ENCODE results near the gene HYI. TPM values are rescaled to one million over a fixed set of nuclear protein-coding genes. Genes with fewer than 3 reads are reported as not detected.
"Not testable (repeated sequence)": the region's sequence is repeated elsewhere in the genome, so short reads cannot be mapped to it uniquely, and the experiment has no call there.

The HYI gene
- total RNA-seq, 2 donors from 2014 or later = 34.4 to 34.8 TPM

DNA sequence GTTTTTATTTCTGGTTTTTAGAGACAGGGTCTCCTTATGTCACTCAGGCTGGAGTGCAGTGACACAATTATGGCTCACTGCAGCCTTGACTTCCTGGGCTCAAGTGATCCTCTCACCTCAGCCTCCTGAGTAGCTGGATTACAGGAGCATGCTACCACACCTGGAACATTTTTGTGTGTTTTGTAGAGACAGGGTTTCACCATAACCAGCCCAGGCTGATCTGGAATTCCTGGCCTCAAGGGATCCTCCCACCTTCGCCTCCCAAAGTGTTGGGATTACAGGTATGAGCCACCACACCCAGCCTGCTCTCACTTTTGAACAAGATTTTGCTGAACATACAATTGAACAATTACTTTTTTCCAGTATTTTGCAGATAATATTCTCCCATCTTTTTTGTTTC, 24.0 kb upstream of the HYI start:
- Mint-ChIP-seq H3K27ac (no peak overlapping the region), H3K36me3 (ENCODE audit: low read depth) (no peaks in the 10 kb centered on the region), H3K27me3 (ENCODE audit: insufficient read depth) (no peaks in the 10 kb centered on the region), H3K4me1 (peaks cover 1% of the 10 kb centered on the region), H3K9me3 (no peaks in the 10 kb centered on the region), H3K4me3 (no peak overlapping the region)
- 95 to 100% methylated on average over 1 of the region's 1 CpG for WGBS, 2 experiments (ENCODE audit: insufficient coverage in 1 of 2, insufficient read length in 1 of 2)
- no peak overlapping the region for H3K4me3 ChIP-seq (ENCODE audit: low read length)
- no peaks in the 10 kb centered on the region for H3K9me3 ChIP-seq (ENCODE audit: control insufficient read depth, low read length)
- H3K9ac ChIP-seq (ENCODE audit: extremely low read depth, low read length, poor library complexity, severe bottlenecking) = no peak overlapping the region
- no peak for DNase-seq
- H3K4me1 ChIP-seq (ENCODE audit: control insufficient read depth, insufficient read depth, low read length) = no peaks in the 10 kb centered on the region
- H3K36me3 ChIP-seq (ENCODE audit: control insufficient read depth, insufficient read depth, low read length) = no peaks in the 10 kb centered on the region
- TF ChIP-seq, protein P1, sequence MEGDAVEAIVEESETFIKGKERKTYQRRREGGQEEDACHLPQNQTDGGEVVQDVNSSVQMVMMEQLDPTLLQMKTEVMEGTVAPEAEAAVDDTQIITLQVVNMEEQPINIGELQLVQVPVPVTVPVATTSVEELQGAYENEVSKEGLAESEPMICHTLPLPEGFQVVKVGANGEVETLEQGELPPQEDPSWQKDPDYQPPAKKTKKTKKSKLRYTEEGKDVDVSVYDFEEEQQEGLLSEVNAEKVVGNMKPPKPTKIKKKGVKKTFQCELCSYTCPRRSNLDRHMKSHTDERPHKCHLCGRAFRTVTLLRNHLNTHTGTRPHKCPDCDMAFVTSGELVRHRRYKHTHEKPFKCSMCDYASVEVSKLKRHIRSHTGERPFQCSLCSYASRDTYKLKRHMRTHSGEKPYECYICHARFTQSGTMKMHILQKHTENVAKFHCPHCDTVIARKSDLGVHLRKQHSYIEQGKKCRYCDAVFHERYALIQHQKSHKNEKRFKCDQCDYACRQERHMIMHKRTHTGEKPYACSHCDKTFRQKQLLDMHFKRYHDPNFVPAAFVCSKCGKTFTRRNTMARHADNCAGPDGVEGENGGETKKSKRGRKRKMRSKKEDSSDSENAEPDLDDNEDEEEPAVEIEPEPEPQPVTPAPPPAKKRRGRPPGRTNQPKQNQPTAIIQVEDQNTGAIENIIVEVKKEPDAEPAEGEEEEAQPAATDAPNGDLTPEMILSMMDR (conservative IDR thresholded peaks at IDR 0.05) = no peak
- H3K27me3 ChIP-seq (ENCODE audit: control insufficient read depth, insufficient read depth, low read length, poor library complexity, severe bottlenecking) = no peaks in the 10 kb centered on the region
- no peak overlapping the region for H3K27ac ChIP-seq (ENCODE audit: low read depth, low read length)

DNA sequence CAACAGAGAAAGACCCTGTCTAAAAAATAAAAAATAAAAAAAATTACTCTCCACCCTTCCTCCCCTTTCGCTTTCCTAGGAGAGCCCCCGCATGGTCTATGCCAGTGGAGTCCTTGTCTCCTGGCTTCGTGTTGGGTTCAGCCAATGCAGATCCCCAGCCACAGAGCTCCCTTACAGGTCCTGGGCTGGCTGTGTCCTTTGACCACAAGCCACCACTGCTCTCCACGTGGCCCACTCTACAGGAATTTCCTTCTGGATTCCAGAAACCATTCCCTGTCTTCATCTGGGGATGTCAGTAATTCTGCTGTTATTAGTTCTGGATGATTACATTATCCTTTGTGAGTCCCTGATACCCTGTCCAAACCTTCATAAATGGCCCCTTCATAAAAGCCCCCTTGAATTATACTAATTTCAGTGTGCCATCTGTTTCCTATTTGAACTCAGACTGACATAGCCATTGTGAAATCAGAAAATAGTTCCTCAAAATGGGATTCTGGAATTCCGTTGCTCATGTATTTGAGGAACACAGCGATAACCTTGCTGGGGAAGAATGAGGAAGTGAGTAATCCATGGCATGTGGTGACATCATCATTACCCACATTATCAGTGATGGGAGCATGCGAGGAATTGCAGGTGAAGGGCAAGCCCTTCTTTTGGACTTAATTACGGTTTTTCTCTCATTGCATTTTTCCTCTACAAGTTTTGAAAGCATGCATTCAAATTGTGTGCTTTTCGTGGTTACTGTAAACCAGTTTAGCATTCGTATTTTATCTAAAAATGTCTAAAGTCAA, 22.1 kb upstream of the HYI start:
- H3K36me3 ChIP-seq (ENCODE audit: control insufficient read depth, insufficient read depth, low read length); H3K36me3 Mint-ChIP-seq (ENCODE audit: low read depth); H3K27ac ChIP-seq (ENCODE audit: low read depth, low read length); H3K27me3 ChIP-seq (ENCODE audit: control insufficient read depth, insufficient read depth, low read length, poor library complexity, severe bottlenecking); H3K9me3 ChIP-seq (ENCODE audit: control insufficient read depth, low read length); H3K4me1 Mint-ChIP-seq; H3K4me3 ChIP-seq (ENCODE audit: low read length); H3K4me3 Mint-ChIP-seq; H3K9ac ChIP-seq (ENCODE audit: extremely low read depth, low read length, poor library complexity, severe bottlenecking); H3K27me3 Mint-ChIP-seq (ENCODE audit: insufficient read depth); H3K4me1 ChIP-seq (ENCODE audit: control insufficient read depth, insufficient read depth, low read length); H3K9me3 Mint-ChIP-seq: not testable (repeated sequence)
- WGBS, 2 experiments (ENCODE audit: insufficient coverage in 1 of 2, insufficient read length in 1 of 2) = 80 to 93% methylated on average over 7 to 8 of the region's 10 CpGs
- DNase-seq = peak; percentile 50
- H3K27ac Mint-ChIP-seq = peak overlapping the region; percentile 56

DNA sequence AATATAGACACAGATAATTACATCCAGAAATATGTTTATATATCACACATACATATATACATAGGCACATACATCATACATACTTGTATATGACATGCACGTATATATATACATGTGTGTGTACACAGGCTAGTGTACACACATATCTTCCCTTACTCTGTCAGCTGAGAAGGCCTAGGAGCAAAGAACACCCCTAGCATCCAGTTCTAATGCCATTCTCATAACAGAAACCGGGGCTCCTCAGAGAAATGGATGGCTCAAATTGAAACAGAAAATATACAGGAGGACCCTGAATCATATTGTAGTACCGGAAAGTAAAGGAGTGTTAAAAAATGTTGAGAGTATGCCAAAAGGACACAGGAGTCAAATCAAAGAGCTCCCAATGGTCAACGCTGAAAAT, 19.7 kb upstream of the HYI start:
- 92 to 100% methylated on average over 1 to 4 of the region's 4 CpGs for WGBS, 2 experiments (ENCODE audit: insufficient coverage in 1 of 2, insufficient read length in 1 of 2)
- peaks cover 2% of the 10 kb centered on the region for H3K27me3 Mint-ChIP-seq (ENCODE audit: insufficient read depth)

DNA sequence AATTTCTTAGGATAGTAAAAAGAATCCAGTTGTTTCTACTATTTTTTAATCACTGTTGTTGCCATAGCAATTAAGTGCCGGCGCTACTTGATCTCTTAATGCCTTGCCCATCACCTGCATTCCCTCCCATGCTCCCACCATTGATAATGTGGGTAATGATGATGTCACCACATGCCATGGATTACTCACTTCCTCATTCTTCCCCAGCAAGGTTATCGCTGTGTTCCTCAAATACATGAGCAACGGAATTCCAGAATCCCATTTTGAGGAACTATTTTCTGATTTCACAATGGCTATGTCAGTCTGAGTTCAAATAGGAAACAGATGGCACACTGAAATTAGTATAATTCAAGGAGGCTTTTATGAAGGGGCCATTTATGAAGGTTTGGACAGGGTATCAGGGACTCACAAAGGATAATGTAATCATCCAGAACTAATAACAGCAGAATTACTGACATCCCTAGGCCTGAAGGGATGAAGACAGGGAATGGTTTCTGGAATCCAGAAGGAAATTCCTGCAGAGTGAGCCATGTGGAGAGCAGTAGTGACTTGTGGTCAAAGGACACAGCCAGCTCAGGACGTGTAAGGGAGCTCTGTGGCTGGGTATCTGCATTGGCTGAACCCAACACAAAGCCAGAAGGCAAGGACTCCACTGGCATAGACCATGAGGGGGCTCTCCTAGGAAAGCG, 18.9 kb upstream of the HYI start:
- not testable (repeated sequence) for H3K4me3 ChIP-seq (ENCODE audit: low read length); H3K36me3 Mint-ChIP-seq (ENCODE audit: low read depth); H3K36me3 ChIP-seq (ENCODE audit: control insufficient read depth, insufficient read depth, low read length); H3K9me3 Mint-ChIP-seq; H3K27me3 ChIP-seq (ENCODE audit: control insufficient read depth, insufficient read depth, low read length, poor library complexity, severe bottlenecking); H3K4me3 Mint-ChIP-seq; H3K9me3 ChIP-seq (ENCODE audit: control insufficient read depth, low read length); H3K4me1 ChIP-seq (ENCODE audit: control insufficient read depth, insufficient read depth, low read length); H3K27ac ChIP-seq (ENCODE audit: low read depth, low read length); H3K4me1 Mint-ChIP-seq; H3K27me3 Mint-ChIP-seq (ENCODE audit: insufficient read depth); H3K9ac ChIP-seq (ENCODE audit: extremely low read depth, low read length, poor library complexity, severe bottlenecking)
- DNase-seq = peak; percentile 74
- 70 to 88% methylated on average over 2 to 4 of the region's 6 CpGs for WGBS, 2 experiments (ENCODE audit: insufficient coverage in 1 of 2, insufficient read length in 1 of 2)
- H3K27ac Mint-ChIP-seq = peak overlapping the region; percentile 70

More for the DNA sequence above, 19.7 kb upstream of the HYI start:
- no peaks in the 10 kb centered on the region for H3K4me1 ChIP-seq (ENCODE audit: control insufficient read depth, insufficient read depth, low read length)
- Mint-ChIP-seq H3K4me3 (no peak overlapping the region), H3K27ac (no peak overlapping the region), H3K4me1 (peaks cover 3% of the 10 kb centered on the region), H3K9me3 (no peaks in the 10 kb centered on the region), H3K36me3 (ENCODE audit: low read depth) (no peaks in the 10 kb centered on the region)
- no peak overlapping the region for H3K27ac ChIP-seq (ENCODE audit: low read depth, low read length)
- H3K9ac ChIP-seq (ENCODE audit: extremely low read depth, low read length, poor library complexity, severe bottlenecking) = no peak overlapping the region
- DNase-seq = no peak
- H3K4me3 ChIP-seq (ENCODE audit: low read length) = no peak overlapping the region
- TF ChIP-seq, protein P1 (conservative IDR thresholded peaks at IDR 0.05) = no peak
- no peaks in the 10 kb centered on the region for H3K27me3 ChIP-seq (ENCODE audit: control insufficient read depth, insufficient read depth, low read length, poor library complexity, severe bottlenecking)
- H3K9me3 ChIP-seq (ENCODE audit: control insufficient read depth, low read length) = no peaks in the 10 kb centered on the region
- H3K36me3 ChIP-seq (ENCODE audit: control insufficient read depth, insufficient read depth, low read length) = no peaks in the 10 kb centered on the region
